GM12874 (cell line): ENCODE data around the gene TTLL3.

Source experiments
- TF ChIP-seq, protein P1 (sequence below): IDR thresholded peaks from 2 replicates; pipeline ENCODE4 v1.5.1; 2011; ENCODE audit warnings: low read depth, mild to moderate bottlenecking, control low read depth, low read length, moderate library complexity; ENCODE audit not compliant: insufficient read depth

TTLL3 gene, protein sequence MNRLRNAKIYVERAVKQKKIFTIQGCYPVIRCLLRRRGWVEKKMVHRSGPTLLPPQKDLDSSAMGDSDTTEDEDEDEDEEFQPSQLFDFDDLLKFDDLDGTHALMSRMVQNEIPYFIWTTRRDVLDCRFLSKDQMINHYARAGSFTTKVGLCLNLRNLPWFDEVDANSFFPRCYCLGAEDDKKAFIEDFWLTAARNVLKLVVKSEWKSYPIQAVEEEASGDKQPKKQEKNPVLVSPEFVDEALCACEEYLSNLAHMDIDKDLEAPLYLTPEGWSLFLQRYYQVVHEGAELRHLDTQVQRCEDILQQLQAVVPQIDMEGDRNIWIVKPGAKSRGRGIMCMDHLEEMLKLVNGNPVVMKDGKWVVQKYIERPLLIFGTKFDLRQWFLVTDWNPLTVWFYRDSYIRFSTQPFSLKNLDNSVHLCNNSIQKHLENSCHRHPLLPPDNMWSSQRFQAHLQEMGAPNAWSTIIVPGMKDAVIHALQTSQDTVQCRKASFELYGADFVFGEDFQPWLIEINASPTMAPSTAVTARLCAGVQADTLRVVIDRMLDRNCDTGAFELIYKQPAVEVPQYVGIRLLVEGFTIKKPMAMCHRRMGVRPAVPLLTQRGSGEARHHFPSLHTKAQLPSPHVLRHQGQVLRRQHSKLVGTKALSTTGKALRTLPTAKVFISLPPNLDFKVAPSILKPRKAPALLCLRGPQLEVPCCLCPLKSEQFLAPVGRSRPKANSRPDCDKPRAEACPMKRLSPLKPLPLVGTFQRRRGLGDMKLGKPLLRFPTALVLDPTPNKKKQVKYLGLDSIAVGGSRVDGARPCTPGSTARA

GRCh38 chr3:9809615-9810432 is at the start of gene TTLL3:
TTLL3 (plus strand) TSS chr3:9810262; CDS start chr3:9810662, 400 bp downstream.
- TF ChIP-seq, protein P1, sequence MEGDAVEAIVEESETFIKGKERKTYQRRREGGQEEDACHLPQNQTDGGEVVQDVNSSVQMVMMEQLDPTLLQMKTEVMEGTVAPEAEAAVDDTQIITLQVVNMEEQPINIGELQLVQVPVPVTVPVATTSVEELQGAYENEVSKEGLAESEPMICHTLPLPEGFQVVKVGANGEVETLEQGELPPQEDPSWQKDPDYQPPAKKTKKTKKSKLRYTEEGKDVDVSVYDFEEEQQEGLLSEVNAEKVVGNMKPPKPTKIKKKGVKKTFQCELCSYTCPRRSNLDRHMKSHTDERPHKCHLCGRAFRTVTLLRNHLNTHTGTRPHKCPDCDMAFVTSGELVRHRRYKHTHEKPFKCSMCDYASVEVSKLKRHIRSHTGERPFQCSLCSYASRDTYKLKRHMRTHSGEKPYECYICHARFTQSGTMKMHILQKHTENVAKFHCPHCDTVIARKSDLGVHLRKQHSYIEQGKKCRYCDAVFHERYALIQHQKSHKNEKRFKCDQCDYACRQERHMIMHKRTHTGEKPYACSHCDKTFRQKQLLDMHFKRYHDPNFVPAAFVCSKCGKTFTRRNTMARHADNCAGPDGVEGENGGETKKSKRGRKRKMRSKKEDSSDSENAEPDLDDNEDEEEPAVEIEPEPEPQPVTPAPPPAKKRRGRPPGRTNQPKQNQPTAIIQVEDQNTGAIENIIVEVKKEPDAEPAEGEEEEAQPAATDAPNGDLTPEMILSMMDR: no peak

DNA sequence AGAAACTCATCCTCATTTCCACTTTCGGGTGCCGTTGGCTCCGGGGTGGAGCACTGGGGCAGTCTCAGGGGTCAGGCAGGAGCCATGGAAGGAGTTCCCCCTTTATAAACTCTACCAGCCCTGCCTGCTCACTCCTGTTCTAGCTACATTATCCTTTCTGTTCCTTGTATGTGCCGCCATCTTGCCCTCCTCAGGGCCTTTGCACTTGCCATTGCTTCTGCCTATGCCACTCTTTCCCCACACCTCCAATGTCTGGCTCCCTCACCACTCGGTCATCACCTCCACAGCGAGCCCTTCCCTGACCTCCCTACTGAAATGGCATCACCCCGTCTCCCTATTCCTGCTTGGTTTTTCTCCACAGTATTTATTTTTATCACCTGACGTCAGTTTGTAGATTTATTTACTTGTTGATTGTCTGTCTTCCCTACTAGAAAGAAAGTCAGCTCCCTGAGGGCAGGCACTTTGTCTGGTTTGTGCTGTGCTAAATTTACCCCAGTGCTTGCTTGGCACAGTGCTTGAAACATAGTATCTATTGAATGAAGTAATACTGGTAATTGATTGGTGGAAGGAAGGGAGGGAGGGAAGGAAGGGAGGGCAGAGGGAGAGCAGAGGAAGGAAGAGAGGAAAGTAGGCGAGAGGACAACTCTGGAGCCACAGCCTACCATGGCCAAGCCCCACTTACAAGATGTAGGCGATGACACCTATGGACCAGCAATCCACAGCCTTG is 49.1 kb upstream of the TTLL3 start:
- TF ChIP-seq, protein P1: no peak

DNA sequence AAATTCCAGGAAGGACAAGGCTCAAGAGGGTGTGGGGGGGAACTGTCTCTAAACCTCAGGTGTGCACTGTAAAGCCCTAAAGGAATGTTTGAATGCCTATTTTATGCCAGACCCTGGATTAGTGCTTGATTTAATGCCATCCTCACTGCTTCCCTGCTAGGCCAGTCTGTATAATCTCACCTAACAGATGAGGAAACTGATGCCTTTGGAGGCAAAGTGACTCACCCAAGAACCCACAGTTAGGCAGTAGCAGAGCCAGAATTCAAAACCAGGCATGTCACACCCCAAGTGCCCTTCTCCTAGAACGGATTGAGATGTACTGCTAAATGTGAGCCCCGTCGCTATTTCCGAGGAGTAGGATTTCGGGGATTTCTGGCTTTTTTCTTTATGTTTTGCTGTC is 48.1 kb upstream of the TTLL3 start:
- TF ChIP-seq, protein P1: no peak

DNA sequence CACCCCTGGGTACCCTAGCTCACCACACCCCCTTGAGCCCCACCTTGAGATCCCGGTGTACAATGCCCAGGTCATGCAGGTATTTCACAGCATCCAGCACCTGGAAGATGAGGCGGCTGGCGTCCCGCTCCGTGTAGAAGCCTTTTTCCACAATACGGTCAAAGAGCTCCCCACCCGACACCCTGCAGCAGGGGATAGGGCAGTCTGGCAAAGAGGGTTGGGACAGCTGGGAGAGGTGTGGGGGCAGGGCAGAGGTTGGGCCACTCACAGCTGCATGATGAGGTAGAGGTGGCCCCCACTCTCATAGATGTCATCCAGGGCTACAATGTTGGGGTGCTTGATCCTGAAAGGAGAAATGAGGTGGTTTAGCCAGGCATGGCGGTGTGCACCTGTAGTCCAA is 47.2 kb upstream of the TTLL3 start:
- TF ChIP-seq, protein P1: no peak

- TF ChIP-seq, protein P1: no peak
Observed at GRCh38 chr3:9765865-9766264, 44.2 kb upstream of the TTLL3 start.

GRCh38 chr3:9767418-9767817 is 42.6 kb upstream of the TTLL3 start:
- TF ChIP-seq, protein P1: no peak
